K562 (cell line): ENCODE measurements around the gene ITGB2. TPM values are rescaled to one million over a fixed set of nuclear protein-coding genes. Genes with fewer than 3 reads are reported as not detected.

Source experiments
- CBFB ChIP-seq: sonication (generic); formaldehyde crosslinking; IDR thresholded peaks from 2 replicates; pipeline ENCODE4 v1.4.0; 2020; ENCODE audit warnings: mild to moderate bottlenecking, missing genetic modification reagents
- FOXJ3 ChIP-seq: sonication (generic); formaldehyde crosslinking; IDR thresholded peaks from 2 replicates; pipeline ENCODE4 v1.4.0; 2020; ENCODE audit warnings: mild to moderate bottlenecking, missing genetic modification reagents
- NCOA6 ChIP-seq: fragments of 450-650 bp; IDR thresholded peaks from 2 replicates; pipeline ENCODE4 v1.6.1; 2017; ENCODE audit warnings: mild to moderate bottlenecking
- POLR3A ChIP-seq: IDR thresholded peaks from 2 replicates; pipeline ENCODE4 v1.6.1; 2011; ENCODE audit warnings: borderline replicate concordance, mild to moderate bottlenecking, moderate library complexity; ENCODE audit not compliant: insufficient read length, insufficient read depth; ENCODE audit errors: extremely low read depth
- SNIP1 ChIP-seq: fragments of 450-650 bp; IDR thresholded peaks from 2 replicates; pipeline ENCODE4 v1.7.1; 2017; ENCODE audit warnings: low read depth, mild to moderate bottlenecking
- ZNF124 ChIP-seq: sonication (generic); formaldehyde crosslinking; IDR thresholded peaks from 2 replicates; pipeline ENCODE4 v1.8.1; 2022; ENCODE audit warnings: missing genetic modification reagents
- ZSCAN32 ChIP-seq: fragments of 450-650 bp; formaldehyde crosslinking; IDR thresholded peaks from 2 replicates; pipeline ENCODE4 v1.4.0; 2020; ENCODE audit warnings: mild to moderate bottlenecking, moderate library complexity
- ZZZ3 ChIP-seq: fragments of 450-650 bp; IDR thresholded peaks from 2 replicates; pipeline ENCODE4 v1.6.1; 2016; ENCODE audit warnings: antibody characterized with exemption, mild to moderate bottlenecking, moderate library complexity
- polyA plus RNA-seq, 8 experiments: library from polyadenylated mRNA; depleted of rRNA in 4 of 8; stranded (reverse) in 5 of 8; unstranded in 3 of 8; fragments of >200 nt; fragmentation: Nextera tagmentation in 2 of 8; fragmentation: Illumina TruSeq in 1 of 8; extraction: Ambion mirVana in 2 of 8; extraction: Trizol in 1 of 8; gene quantifications; 2 replicates each; pipeline versions ENCODE4 v1.2.1 to v1.2.3, GENCODE V29; 2011 to 2014; ENCODE audit warnings: inconsistent platforms in 1 of 8, missing spikeins in 1 of 8
- total RNA-seq, 7 experiments: library from RNA; depleted of rRNA in 6 of 7; stranded (reverse); fragments of >200 nt in 6 of 7; fragmentation: Illumina TruSeq in 2 of 7; extraction: Trizol in 2 of 7; gene quantifications; 2 replicates each; pipeline versions ENCODE4 v1.2.1 to v1.2.3, GENCODE V29; 2011 to 2021; ENCODE audit warnings: low replicate concordance in 1 of 7
- TF ChIP-seq, protein P1 (sequence below): fragments of 450-650 bp; IDR thresholded peaks from 2 replicates; pipeline ENCODE4 v1.6.1; 2017; ENCODE audit warnings: antibody characterized with exemption, mild to moderate bottlenecking
- TF ChIP-seq, protein P2 (sequence below): sonication (generic); formaldehyde crosslinking; IDR thresholded peaks from 2 replicates; pipeline ENCODE4 v1.8.0; 2023; ENCODE audit warnings: missing genetic modification reagents, mild to moderate bottlenecking, borderline replicate concordance
- TF ChIP-seq, protein P3 (sequence below): IDR thresholded peaks from 2 replicates; pipeline ENCODE4 v1.6.1; 2011; ENCODE audit not compliant: insufficient read length; ENCODE audit errors: extremely low read depth
- TF ChIP-seq, protein P4 (sequence below): sonication (generic); formaldehyde crosslinking; IDR thresholded peaks from 2 replicates; pipeline ENCODE4 v1.8.0; 2022; ENCODE audit warnings: missing genetic modification reagents, mild to moderate bottlenecking, borderline replicate concordance
- TF ChIP-seq, protein P5 (sequence below): fragments of 250-450 bp; sonication (Bioruptor Pico); IDR thresholded peaks from 2 replicates; pipeline ENCODE4 v1.8.0; 2022; ENCODE audit warnings: inconsistent platforms, mild to moderate bottlenecking, moderate library complexity, borderline replicate concordance

Gene ITGB2
- total and polyA plus RNA-seq, 9 of the 15 experiments (the other 6 are each of a cell fraction or from before 2014, with no cell fraction given), result 0.07 to 1.3 (median 0.51) TPM; not detected in 2

DNA sequence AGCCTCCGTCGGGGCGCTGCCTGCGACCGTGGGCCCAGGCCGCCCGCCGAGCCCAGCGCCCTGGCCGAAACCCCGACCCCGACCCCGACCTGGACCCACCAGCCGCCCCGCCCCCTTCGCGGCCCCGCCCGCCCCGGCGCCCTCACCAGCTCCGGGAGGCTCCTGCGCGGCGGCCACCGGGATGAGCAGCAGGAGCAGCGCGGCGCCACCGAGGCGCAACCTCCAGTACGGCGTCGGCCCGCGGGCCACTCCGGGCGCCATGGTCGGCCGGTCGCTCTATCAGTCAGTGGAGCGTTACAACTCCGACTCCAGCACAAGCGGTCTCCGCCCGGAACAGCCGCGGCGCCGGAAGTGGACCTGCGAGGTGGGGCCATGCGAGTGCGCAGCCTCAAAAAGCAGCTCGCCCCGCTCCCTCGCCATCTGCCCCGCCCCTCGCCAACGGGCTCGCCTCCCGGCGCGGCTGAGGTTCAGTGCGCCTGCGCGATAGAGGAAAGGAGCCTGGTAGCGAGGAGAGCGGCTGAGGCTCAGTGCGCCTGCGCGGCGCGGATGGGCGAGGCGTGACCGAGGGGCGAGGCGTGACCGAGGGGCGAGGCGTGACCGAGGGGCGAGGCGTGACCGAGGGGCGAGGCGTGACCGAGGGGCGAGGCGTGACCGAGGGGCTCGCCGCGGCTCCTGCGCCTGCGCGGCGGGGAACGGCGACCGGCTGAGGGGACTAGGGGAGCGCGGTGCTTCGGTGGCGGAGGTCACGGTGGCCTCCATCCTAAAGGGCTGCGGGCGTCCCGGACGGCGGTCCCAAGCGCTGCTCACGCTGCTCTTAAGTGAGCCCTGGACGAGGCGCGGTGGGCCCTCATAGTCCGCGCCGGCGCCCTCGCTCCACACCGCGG is 47.1 kb downstream of the ITGB2 start, which contains the start of gene PTTG1IP (continued):
- TF ChIP-seq, protein P1, sequence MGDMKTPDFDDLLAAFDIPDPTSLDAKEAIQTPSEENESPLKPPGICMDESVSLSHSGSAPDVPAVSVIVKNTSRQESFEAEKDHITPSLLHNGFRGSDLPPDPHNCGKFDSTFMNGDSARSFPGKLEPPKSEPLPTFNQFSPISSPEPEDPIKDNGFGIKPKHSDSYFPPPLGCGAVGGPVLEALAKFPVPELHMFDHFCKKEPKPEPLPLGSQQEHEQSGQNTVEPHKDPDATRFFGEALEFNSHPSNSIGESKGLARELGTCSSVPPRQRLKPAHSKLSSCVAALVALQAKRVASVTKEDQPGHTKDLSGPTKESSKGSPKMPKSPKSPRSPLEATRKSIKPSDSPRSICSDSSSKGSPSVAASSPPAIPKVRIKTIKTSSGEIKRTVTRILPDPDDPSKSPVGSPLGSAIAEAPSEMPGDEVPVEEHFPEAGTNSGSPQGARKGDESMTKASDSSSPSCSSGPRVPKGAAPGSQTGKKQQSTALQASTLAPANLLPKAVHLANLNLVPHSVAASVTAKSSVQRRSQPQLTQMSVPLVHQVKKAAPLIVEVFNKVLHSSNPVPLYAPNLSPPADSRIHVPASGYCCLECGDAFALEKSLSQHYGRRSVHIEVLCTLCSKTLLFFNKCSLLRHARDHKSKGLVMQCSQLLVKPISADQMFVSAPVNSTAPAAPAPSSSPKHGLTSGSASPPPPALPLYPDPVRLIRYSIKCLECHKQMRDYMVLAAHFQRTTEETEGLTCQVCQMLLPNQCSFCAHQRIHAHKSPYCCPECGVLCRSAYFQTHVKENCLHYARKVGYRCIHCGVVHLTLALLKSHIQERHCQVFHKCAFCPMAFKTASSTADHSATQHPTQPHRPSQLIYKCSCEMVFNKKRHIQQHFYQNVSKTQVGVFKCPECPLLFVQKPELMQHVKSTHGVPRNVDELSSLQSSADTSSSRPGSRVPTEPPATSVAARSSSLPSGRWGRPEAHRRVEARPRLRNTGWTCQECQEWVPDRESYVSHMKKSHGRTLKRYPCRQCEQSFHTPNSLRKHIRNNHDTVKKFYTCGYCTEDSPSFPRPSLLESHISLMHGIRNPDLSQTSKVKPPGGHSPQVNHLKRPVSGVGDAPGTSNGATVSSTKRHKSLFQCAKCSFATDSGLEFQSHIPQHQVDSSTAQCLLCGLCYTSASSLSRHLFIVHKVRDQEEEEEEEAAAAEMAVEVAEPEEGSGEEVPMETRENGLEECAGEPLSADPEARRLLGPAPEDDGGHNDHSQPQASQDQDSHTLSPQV, result peak; percentile 89
- TF ChIP-seq, protein P2, sequence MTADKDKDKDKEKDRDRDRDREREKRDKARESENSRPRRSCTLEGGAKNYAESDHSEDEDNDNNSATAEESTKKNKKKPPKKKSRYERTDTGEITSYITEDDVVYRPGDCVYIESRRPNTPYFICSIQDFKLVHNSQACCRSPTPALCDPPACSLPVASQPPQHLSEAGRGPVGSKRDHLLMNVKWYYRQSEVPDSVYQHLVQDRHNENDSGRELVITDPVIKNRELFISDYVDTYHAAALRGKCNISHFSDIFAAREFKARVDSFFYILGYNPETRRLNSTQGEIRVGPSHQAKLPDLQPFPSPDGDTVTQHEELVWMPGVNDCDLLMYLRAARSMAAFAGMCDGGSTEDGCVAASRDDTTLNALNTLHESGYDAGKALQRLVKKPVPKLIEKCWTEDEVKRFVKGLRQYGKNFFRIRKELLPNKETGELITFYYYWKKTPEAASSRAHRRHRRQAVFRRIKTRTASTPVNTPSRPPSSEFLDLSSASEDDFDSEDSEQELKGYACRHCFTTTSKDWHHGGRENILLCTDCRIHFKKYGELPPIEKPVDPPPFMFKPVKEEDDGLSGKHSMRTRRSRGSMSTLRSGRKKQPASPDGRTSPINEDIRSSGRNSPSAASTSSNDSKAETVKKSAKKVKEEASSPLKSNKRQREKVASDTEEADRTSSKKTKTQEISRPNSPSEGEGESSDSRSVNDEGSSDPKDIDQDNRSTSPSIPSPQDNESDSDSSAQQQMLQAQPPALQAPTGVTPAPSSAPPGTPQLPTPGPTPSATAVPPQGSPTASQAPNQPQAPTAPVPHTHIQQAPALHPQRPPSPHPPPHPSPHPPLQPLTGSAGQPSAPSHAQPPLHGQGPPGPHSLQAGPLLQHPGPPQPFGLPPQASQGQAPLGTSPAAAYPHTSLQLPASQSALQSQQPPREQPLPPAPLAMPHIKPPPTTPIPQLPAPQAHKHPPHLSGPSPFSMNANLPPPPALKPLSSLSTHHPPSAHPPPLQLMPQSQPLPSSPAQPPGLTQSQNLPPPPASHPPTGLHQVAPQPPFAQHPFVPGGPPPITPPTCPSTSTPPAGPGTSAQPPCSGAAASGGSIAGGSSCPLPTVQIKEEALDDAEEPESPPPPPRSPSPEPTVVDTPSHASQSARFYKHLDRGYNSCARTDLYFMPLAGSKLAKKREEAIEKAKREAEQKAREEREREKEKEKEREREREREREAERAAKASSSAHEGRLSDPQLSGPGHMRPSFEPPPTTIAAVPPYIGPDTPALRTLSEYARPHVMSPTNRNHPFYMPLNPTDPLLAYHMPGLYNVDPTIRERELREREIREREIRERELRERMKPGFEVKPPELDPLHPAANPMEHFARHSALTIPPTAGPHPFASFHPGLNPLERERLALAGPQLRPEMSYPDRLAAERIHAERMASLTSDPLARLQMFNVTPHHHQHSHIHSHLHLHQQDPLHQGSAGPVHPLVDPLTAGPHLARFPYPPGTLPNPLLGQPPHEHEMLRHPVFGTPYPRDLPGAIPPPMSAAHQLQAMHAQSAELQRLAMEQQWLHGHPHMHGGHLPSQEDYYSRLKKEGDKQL (CRISPR knock-in tag), result no peak
- TF ChIP-seq, protein P3, sequence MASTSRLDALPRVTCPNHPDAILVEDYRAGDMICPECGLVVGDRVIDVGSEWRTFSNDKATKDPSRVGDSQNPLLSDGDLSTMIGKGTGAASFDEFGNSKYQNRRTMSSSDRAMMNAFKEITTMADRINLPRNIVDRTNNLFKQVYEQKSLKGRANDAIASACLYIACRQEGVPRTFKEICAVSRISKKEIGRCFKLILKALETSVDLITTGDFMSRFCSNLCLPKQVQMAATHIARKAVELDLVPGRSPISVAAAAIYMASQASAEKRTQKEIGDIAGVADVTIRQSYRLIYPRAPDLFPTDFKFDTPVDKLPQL, result no peak
- TF ChIP-seq ZZZ3, result no peak
- TF ChIP-seq POLR3A, result no peak
- TF ChIP-seq, protein P4, sequence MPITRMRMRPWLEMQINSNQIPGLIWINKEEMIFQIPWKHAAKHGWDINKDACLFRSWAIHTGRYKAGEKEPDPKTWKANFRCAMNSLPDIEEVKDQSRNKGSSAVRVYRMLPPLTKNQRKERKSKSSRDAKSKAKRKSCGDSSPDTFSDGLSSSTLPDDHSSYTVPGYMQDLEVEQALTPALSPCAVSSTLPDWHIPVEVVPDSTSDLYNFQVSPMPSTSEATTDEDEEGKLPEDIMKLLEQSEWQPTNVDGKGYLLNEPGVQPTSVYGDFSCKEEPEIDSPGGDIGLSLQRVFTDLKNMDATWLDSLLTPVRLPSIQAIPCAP (CRISPR knock-in tag), result no peak; the same call in 1 of the 2 replicates
- no peak for TF ChIP-seq FOXJ3 (CRISPR knock-in tag)
- TF ChIP-seq CBFB (CRISPR knock-in tag), result no peak
- no peak for TF ChIP-seq ZSCAN32
- TF ChIP-seq SNIP1, result no peak
- peak; percentile 91; the same call in 1 of the 2 replicates for TF ChIP-seq ZNF124
- TF ChIP-seq, protein P5, sequence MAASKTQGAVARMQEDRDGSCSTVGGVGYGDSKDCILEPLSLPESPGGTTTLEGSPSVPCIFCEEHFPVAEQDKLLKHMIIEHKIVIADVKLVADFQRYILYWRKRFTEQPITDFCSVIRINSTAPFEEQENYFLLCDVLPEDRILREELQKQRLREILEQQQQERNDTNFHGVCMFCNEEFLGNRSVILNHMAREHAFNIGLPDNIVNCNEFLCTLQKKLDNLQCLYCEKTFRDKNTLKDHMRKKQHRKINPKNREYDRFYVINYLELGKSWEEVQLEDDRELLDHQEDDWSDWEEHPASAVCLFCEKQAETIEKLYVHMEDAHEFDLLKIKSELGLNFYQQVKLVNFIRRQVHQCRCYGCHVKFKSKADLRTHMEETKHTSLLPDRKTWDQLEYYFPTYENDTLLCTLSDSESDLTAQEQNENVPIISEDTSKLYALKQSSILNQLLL, result no peak
- no peak for TF ChIP-seq NCOA6
